ENCODE measurements around the gene C1QTNF8. TPM values are rescaled to one million over a fixed set of nuclear protein-coding genes. Genes with fewer than 3 reads are reported as not detected.

C1QTNF8 gene
- total and polyA plus RNA-seq, 11 donors = not detected

DNA sequence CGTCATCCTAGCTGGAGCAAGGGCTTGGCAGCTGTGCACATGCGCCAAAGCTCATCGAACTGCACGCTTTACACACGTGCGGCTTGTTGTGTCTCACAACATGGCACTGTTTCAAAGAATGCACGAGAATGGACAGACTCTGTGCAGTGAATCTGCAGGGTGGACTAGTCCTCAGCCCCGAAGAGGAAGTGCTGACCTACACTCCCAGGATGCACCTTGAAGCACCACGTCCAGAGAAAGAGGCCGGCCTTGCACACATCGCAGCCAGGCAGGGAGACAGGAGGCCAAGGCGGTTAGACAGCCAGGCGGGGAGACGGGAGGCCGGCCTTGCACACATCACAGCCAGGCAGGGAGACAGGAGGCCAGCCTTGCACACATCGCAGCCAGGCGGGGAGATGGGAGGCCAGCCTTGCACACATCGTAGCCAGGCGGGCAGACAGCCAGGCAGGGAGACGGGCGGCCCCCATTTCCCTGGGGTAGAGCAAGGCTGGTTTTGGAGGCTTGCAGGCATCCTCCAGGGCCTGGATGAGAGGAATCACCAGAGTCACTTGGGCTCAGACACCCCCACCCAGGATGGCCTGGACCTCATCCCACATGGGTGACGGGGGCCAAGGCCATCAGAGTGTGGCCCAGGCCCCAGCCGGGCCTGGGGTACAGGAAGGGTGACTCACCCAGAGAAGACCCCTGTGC lies 47.9 kb upstream of the C1QTNF8 start:
- Histone ChIP-seq H3K36me3 (no peaks in the 10 kb centered on the region), H3K9me3 (peaks cover 0 to 4% (median 0%) of the 10 kb centered on the region in 12 donors), H3K27me3 (peaks cover 0 to 36% (median 4%) of the 10 kb centered on the region in 9 donors), H3K4me3 (no peak overlapping the region), H3K27ac (no peak overlapping the region), H3K4me1 (no peaks in the 10 kb centered on the region)
- DNase-seq (no peak), ATAC-seq (no peak)
- WGBS, 4 donors = 69 to 82% (median 75%) methylated on average over 14 to 23 of the region's 23 CpGs
- TF ChIP-seq, protein P1, sequence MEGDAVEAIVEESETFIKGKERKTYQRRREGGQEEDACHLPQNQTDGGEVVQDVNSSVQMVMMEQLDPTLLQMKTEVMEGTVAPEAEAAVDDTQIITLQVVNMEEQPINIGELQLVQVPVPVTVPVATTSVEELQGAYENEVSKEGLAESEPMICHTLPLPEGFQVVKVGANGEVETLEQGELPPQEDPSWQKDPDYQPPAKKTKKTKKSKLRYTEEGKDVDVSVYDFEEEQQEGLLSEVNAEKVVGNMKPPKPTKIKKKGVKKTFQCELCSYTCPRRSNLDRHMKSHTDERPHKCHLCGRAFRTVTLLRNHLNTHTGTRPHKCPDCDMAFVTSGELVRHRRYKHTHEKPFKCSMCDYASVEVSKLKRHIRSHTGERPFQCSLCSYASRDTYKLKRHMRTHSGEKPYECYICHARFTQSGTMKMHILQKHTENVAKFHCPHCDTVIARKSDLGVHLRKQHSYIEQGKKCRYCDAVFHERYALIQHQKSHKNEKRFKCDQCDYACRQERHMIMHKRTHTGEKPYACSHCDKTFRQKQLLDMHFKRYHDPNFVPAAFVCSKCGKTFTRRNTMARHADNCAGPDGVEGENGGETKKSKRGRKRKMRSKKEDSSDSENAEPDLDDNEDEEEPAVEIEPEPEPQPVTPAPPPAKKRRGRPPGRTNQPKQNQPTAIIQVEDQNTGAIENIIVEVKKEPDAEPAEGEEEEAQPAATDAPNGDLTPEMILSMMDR (IDR thresholded peaks at IDR 0.05) = no peak
- TF ChIP-seq POLR2A (IDR thresholded peaks at IDR 0.05) = no peak
- intact Hi-C loops (cut with DNase I) = no loop called here

DNA sequence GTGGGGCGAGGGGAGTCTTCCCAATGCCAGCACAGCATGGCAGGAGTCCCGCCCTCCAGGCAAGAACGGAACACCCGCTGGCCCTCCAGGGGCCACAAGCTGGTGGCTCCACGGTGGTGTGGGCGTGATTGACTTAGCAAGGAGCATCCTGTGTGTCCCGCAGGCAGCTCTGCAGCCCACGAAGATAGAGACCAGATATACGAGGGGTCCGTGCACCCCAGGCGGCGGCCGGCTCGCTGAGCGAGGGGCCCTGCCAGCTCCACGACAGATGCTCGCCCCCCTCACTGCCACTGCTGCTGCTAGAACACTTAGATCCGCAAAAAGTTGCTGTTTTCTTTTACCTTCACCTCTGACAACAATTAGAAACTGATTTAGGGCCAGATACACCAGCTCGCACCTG lies 46.9 kb upstream of the C1QTNF8 start:
- WGBS, 4 donors = 65 to 77% (median 74%) methylated on average over 9 to 19 of the region's 19 CpGs
- peaks cover 0 to 36% (median 4%) of the 10 kb centered on the region in 9 donors for H3K27me3 ChIP-seq
- H3K4me1 ChIP-seq = no peaks in the 10 kb centered on the region

DNA sequence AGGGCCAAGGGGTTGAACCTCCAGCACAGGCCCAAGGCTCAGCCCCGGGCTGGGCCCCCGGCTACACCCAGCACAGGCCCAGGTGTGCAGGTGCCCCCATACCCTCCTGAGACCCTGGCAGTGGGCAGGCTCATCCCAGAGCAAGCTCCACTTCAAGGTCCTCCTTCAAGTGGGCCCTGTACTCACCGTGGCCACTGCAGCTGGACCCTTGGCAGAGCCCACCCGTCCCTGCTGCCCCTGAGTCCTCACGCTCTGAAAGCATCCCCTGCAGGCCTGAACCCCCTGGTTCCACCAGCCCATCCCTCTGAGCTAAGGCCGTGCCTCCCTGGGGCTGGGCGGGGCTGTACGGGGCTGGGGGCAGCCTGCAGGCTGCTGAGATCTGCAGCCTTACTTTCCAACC lies 45.7 kb upstream of the C1QTNF8 start:
- WGBS, 4 donors = 79 to 87% (median 81%) methylated on average over 5 to 8 of the region's 8 CpGs
- TF ChIP-seq POLR2A (IDR thresholded peaks at IDR 0.05) = no peak
- TF ChIP-seq, protein P1 (IDR thresholded peaks at IDR 0.05) = no peak
- intact Hi-C loops (cut with DNase I) = no loop called here
- DNase-seq (no peak), ATAC-seq (no peak)
- no peak overlapping the region for H3K27ac ChIP-seq
- no peaks in the 10 kb centered on the region for H3K9me3 ChIP-seq
- no peaks in the 10 kb centered on the region for H3K4me1 ChIP-seq
- no peak overlapping the region for H3K4me3 ChIP-seq
- peaks cover 0 to 36% (median 4%) of the 10 kb centered on the region in 9 donors for H3K27me3 ChIP-seq
- no peaks in the 10 kb centered on the region for H3K36me3 ChIP-seq

More for the DNA sequence above, 46.9 kb upstream of the C1QTNF8 start:
- no peak for ATAC-seq
- intact Hi-C loops (cut with DNase I) = no loop called here
- Histone ChIP-seq H3K36me3 (no peaks in the 10 kb centered on the region), H3K4me3 (no peak overlapping the region), H3K9me3 (peaks cover 0 to 4% (median 0%) of the 10 kb centered on the region in 12 donors), H3K27ac (no peak overlapping the region)
- no peak for DNase-seq
- TF ChIP-seq POLR2A (IDR thresholded peaks at IDR 0.05) = no peak
- TF ChIP-seq, protein P1 (IDR thresholded peaks at IDR 0.05) = no peak

DNA sequence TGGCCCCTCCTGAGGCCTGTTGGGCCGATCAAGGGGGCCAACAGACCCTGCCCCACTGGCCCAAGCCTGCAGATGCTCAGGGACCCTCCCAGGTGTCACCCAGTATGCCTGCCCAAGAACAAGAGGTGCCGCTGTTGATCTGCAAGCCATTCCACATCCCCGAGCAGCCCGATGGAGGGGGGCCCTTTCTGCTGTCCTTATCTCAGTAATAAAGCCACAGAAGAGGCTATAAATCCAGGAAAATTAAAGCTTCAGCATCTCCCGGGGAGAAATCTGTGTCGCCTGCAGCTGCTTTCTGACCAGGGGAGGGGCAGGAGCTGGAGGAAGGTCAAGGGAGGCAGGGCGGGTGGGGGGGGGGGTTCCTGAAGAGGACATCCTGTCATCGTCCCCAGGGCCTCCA lies 45.1 kb upstream of the C1QTNF8 start:
- DNase-seq (no peak), ATAC-seq (no peak)
- TF ChIP-seq, protein P1 (IDR thresholded peaks at IDR 0.05) = no peak
- Histone ChIP-seq H3K4me3 (no peak overlapping the region), H3K27me3 (peaks cover 0 to 36% (median 4%) of the 10 kb centered on the region in 9 donors), H3K27ac (no peak overlapping the region), H3K4me1 (no peaks in the 10 kb centered on the region), H3K9me3 (no peaks in the 10 kb centered on the region), H3K36me3 (no peaks in the 10 kb centered on the region)
- intact Hi-C loops (cut with DNase I) = no loop called here
- WGBS, 4 donors = 52 to 69% (median 57%) methylated on average over 4 to 8 of the region's 8 CpGs
